Jurkat, Clone E6-1 (cell line): ENCODE measurements around the gene PPP1R14B.

Experiments
- DNase-seq: peaks from one replicate; pipeline ENCODE4 v3.0.0-alpha.2; 2011; ENCODE audit warnings: low read depth, low spot score
- H3K4me3 ChIP-seq: 2 replicates; pipeline ENCODE4 v1.5.1; 2011; ENCODE audit warnings: mild to moderate bottlenecking, low read length, control low read depth, moderate library complexity

Gene PPP1R14B

DNA sequence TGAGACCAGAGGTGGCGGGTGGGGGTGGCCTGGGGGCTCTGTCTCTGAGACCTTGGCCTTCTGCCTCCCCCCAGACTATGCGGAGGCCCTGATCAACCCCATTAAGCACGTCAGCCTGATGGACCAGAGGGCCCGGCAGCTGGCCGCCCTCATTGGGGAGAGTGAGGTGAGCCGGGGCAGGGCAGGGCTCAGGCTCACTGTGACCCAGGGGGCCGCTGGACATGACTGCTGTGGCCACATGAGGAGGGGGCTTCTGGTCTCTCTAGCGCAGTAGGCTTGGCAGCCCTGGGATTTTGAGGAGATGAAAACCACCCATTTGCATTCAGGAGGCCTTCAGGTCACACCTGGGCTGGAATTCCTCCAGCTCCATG, 17.2 kb upstream of the PPP1R14B start:
- DNase-seq = no peak
- no peak overlapping the region for H3K4me3 ChIP-seq

GRCh38 chr11:64263021-64263946, 16.5 kb upstream of the PPP1R14B start:
- no peak for DNase-seq
- no peak overlapping the region for H3K4me3 ChIP-seq

- no peak for DNase-seq
- H3K4me3 ChIP-seq = no peak overlapping the region
Measured at GRCh38 chr11:64262271-64263002, 15.7 kb upstream of the PPP1R14B start.

DNA sequence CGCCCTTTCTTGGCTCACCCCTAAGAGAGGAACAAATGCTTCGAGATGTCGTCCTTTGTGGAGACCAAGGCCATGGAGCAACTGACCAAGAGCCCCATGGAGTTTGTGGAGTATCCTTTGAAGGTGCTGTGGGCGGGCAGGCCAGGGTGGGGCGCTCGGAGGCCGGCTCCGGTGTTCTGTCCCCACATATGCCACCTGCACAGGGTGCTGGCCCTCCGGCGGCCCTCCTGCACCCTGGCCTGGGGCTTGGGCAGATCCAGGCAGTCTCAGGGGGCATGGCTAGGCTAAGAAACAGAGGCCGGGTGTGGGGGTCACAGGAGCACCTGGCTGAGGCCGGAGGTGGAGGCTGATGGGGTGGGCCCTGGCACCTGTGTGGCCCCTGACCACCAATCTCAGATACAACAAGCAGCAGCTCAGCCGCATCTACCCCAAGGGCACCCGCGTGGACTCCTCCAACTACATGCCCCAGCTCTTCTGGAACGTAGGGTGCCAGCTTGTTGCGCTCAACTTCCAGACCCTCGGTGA, 14.9 kb upstream of the PPP1R14B start:
- H3K4me3 ChIP-seq = no peak overlapping the region
- DNase-seq = no peak

GRCh38 chr11:64260147-64260708, 13.5 kb upstream of the PPP1R14B start:
- no peak overlapping the region for H3K4me3 ChIP-seq
- no peak for DNase-seq

DNA sequence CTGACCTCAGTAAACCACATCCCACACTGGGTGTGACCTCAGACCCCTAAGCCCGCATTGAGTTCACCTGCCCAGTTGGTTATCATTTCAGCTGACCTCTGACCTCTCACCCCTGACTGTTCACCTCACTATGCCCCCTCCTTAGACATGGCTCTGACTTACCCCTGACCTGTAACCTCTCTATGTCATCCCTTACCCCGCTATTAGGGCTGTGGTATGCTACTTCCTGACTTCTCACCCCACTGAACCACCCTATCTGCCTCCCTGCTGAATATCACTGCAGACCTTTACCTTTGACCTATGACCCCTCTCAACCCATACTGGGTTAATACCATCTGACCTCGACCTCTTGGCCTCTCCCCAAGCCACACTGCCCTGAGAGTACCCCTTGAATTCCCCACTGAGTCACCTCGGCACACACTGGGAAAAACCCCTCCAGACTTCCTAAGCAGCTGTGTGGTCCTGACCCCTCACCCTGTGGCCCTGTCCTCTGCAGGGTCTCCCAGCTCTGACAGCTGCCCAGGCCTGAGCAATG, 12.9 kb upstream of the PPP1R14B start:
- DNase-seq = no peak
- no peak overlapping the region for H3K4me3 ChIP-seq

- H3K4me3 ChIP-seq = no peak overlapping the region
- no peak for DNase-seq
Measured at GRCh38 chr11:64258946-64259532, 12.3 kb upstream of the PPP1R14B start.

GRCh38 chr11:64258356-64258755, 11.6 kb upstream of the PPP1R14B start:
- no peak overlapping the region for H3K4me3 ChIP-seq
- no peak for DNase-seq

GRCh38 chr11:64256300-64256699, 9.6 kb upstream of the PPP1R14B start:
- no peak overlapping the region for H3K4me3 ChIP-seq
- no peak for DNase-seq

- H3K4me3 ChIP-seq = no peak overlapping the region
- DNase-seq = no peak
Measured at GRCh38 chr11:64255135-64256128, 8.7 kb upstream of the PPP1R14B start.

GRCh38 chr11:64254326-64254725, 7.6 kb upstream of the PPP1R14B start:
- no peak for DNase-seq
- no peak overlapping the region for H3K4me3 ChIP-seq

GRCh38 chr11:64253481-64253880, 6.7 kb upstream of the PPP1R14B start:
- H3K4me3 ChIP-seq = no peak overlapping the region
- DNase-seq = no peak

- H3K4me3 ChIP-seq = no peak overlapping the region
- DNase-seq = no peak
Measured at GRCh38 chr11:64253043-64253442, 6.3 kb upstream of the PPP1R14B start.

DNA sequence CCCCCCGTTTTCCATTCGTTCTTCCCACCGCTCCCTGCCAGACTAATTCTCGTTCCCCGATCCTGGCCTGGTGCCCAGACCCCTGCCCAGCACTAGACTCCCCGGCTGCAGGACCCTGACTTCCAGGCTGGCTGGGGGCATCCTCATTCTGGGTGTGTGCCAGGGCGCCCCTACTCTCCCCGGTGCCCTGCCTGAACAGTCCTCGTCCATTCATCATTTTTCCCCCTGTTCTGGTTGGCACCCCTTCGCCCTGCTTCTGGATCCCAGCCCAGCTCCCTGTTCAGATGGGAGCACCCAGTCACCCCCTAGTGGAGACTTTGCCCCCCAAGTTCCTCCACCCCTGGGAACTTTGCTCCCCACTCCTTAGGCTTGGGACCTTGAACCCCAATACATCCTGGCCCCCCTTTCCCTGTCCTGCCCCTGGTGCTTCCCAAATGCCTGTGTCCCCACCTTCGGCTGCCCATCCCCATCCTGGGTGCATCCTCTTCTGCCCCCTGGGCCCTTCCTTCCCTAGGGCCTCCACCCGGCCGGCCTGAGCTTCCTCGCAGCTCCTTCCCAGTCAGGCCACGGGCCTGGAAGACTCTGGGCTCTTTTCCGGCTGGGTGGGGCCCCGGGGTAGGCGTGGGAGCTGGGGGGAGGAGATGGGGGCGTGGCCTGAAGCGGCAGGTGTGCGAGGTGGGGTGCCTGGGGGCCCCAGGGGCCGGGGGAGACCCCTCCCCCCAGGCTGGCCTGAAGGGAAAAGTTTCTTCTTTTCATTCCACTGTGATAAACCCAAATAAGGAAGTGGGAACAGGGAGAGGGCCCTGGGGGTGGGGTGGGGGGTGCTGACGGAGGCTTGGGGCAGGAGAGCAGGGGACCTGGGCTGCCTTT, 5.5 kb upstream of the PPP1R14B start:
- no peak for DNase-seq
- peak overlapping the region; percentile 59 for H3K4me3 ChIP-seq

DNA sequence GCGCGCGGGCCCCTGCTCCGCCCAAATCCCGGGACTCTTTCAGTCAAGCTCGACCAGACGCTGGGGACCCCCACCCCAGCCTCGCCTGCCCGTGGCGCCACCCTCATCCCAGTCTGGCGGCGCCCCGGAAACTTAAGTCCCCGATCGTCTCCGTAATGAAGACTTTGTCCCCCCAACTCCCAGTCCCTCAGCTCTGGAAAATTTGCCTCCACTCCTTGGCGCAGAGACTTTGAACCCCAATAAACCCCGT, 4.9 kb upstream of the PPP1R14B start:
- no peak for DNase-seq
- H3K4me3 ChIP-seq = peak overlapping the region; percentile 59

DNA sequence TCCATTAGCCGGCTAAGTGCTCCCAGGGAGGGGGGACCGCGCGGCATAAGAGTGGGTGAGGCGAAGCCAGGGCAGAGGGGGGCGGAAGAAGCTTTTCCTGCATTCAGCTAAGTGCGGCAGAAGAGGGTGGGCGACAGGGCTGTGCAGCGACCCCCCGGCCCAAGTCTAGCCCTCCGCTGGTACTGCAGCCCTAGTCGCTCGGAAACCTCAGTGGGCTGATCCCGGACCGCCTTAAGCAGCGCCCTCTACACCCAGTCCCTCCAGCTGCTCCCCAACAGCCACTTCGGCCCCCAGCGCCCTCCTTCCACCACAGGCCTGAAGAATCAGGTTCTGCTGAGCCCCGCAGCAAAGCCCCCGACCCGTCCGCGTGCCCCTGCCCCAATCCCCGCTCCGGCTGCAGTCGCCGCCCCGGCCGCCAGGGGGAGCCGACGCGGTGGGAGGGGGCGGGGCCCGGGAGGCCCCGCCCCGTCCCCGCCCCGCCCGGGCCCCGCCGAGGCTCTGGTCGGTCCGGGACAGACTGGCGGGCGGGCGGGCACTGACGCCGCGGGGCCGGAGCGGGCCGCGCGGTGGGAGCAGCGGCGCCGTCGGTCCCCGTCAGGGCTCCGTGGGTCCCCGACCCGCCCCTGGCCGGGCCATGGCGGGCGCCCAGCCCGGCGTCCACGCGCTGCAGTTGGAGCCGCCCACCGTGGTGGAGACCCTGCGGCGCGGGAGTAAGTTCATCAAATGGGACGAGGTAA, 4.4 kb upstream of the PPP1R14B start, which contains the start of gene PLCB3:
Gene PLCB3, plus strand, starts transcription at position 515 of the 737 bp plus-strand sequence. Its CDS starts 120 bp downstream, at position 635.
- DNase-seq = no peak

More for the DNA sequence above, 4.4 kb upstream of the PPP1R14B start, which contains the start of gene PLCB3:
- peak within 1 kb of the TSS; percentile 60 for H3K4me3 ChIP-seq
